K562 (cell line): ENCODE results near the gene FMNL3. TPM values are rescaled to one million over a fixed set of nuclear protein-coding genes. Genes with fewer than 3 reads are reported as not detected.

Experiments used
- BACH1 ChIP-seq: fragments of 200-800 bp; sonication (Bioruptor generic); IDR thresholded peaks from 2 replicates; pipeline ENCODE4 v1.6.1; 2016; ENCODE audit warnings: missing genetic modification characterization, missing compliant biosample characterization
- CREB3 ChIP-seq: fragments of 450-650 bp; conservative IDR thresholded peaks from 2 replicates; pipeline ENCODE4 v1.6.1; 2016; ENCODE audit warnings: missing genetic modification characterization, low read depth, mild to moderate bottlenecking, missing compliant biosample characterization, moderate library complexity
- CTCF ChIP-seq, 3 experiments: IDR thresholded peaks in 2 of 3; conservative IDR thresholded peaks in 1 of 3; 2 replicates each; pipeline ENCODE4 v1.5.1; 2011 to 2012; ENCODE audit warnings: low read length in 3 of 3, mild to moderate bottlenecking in 3 of 3, control low read depth in 2 of 3, improper control_type of control experiment in 1 of 3, inconsistent platforms in 1 of 3, low read depth in 1 of 3, mixed read lengths in 1 of 3, moderate library complexity in 1 of 3; ENCODE audit not compliant: insufficient read depth in 2 of 3
- DDX20 ChIP-seq: fragments of 450-650 bp; IDR thresholded peaks from 2 replicates; pipeline ENCODE4 v1.6.1; 2016; ENCODE audit warnings: missing genetic modification characterization, low read depth, mild to moderate bottlenecking, missing compliant biosample characterization, moderate library complexity
- FOXA3 ChIP-seq, 2 experiments: fragments of 450-650 bp in 1 of 2; sonication (generic) in 1 of 2; formaldehyde crosslinking; IDR thresholded peaks in 1 of 2; conservative IDR thresholded peaks in 1 of 2; 2 replicates each; pipeline versions ENCODE4 v1.4.0 to v1.8.0; 2020 to 2022; ENCODE audit warnings: mild to moderate bottlenecking in 2 of 2, missing genetic modification reagents in 1 of 2
- KAT2B ChIP-seq: IDR thresholded peaks from one replicate; pipeline ENCODE4 v1.6.1; 2012; ENCODE audit warnings: low read depth, mild to moderate bottlenecking, control low read depth, inconsistent platforms, low read length, moderate library complexity
- KAT7 ChIP-seq: sonication (generic); formaldehyde crosslinking; IDR thresholded peaks from 2 replicates; pipeline ENCODE4 v1.8.0; 2022; ENCODE audit warnings: missing genetic modification reagents, mild to moderate bottlenecking, borderline replicate concordance
- MAFF ChIP-seq: IDR thresholded peaks from 2 replicates; pipeline ENCODE4 v1.6.1; 2012; ENCODE audit warnings: low read length, improper control_type of control experiment
- SIRT6 ChIP-seq: IDR thresholded peaks from one replicate; pipeline ENCODE4 v1.6.1; 2012; ENCODE audit warnings: low read depth, mild to moderate bottlenecking, control low read depth, inconsistent platforms, low read length, moderate library complexity
- polyA plus RNA-seq, 8 experiments: library from polyadenylated mRNA; depleted of rRNA in 4 of 8; stranded (reverse) in 5 of 8; unstranded in 3 of 8; fragments of >200 nt; fragmentation: Nextera tagmentation in 2 of 8; fragmentation: Illumina TruSeq in 1 of 8; extraction: Ambion mirVana in 2 of 8; extraction: Trizol in 1 of 8; gene quantifications; 2 replicates each; pipeline versions ENCODE4 v1.2.1 to v1.2.3, GENCODE V29; 2011 to 2014; ENCODE audit warnings: inconsistent platforms in 1 of 8, missing spikeins in 1 of 8
- total RNA-seq, 7 experiments: library from RNA; depleted of rRNA in 6 of 7; stranded (reverse); fragments of >200 nt in 6 of 7; fragmentation: Illumina TruSeq in 2 of 7; extraction: Trizol in 2 of 7; gene quantifications; 2 replicates each; pipeline versions ENCODE4 v1.2.1 to v1.2.3, GENCODE V29; 2011 to 2021; ENCODE audit warnings: low replicate concordance in 1 of 7

The FMNL3 gene
- total and polyA plus RNA-seq, 9 of the 15 experiments (the other 6 are each of a cell fraction or from before 2014, with no cell fraction given), result 0.49 to 14.4 (median 6.8) TPM

- peak in 2 of 3 experiments; percentile 22 to 26; a peak in 2 of 6 replicates for TF ChIP-seq CTCF (IDR thresholded peaks at IDR 0.05 in 2 of 3, conservative IDR thresholded peaks at IDR 0.05 in 1 of 3; ENCODE audit: insufficient read depth in 2 of 3, low read depth in 1 of 3, low read length in 3 of 3)
- no peak for TF ChIP-seq BACH1 (tag)
- TF ChIP-seq KAT7 (CRISPR knock-in tag), result no peak
- TF ChIP-seq SIRT6, result no peak
- no peak for TF ChIP-seq MAFF
- no peak for TF ChIP-seq FOXA3 (CRISPR knock-in tag; conservative IDR thresholded peaks at IDR 0.05 in 1 of 2, IDR thresholded peaks at IDR 0.05 in 1 of 2)
- TF ChIP-seq CREB3, result no peak
- TF ChIP-seq DDX20 (tag), result no peak
- TF ChIP-seq KAT2B, result no peak
Observed at GRCh38 chr12:49626169-49626835, 80.9 kb downstream of the FMNL3 start (continued).
